ELF-1 (cell line): ENCODE measurements around the gene C14orf180.

ENCODE experiments used
- DNase-seq: peaks from one replicate; pipeline ENCODE4 v3.0.0-alpha.2; 2016; ENCODE audit warnings: low read depth, low spot score

Gene C14orf180

DNA sequence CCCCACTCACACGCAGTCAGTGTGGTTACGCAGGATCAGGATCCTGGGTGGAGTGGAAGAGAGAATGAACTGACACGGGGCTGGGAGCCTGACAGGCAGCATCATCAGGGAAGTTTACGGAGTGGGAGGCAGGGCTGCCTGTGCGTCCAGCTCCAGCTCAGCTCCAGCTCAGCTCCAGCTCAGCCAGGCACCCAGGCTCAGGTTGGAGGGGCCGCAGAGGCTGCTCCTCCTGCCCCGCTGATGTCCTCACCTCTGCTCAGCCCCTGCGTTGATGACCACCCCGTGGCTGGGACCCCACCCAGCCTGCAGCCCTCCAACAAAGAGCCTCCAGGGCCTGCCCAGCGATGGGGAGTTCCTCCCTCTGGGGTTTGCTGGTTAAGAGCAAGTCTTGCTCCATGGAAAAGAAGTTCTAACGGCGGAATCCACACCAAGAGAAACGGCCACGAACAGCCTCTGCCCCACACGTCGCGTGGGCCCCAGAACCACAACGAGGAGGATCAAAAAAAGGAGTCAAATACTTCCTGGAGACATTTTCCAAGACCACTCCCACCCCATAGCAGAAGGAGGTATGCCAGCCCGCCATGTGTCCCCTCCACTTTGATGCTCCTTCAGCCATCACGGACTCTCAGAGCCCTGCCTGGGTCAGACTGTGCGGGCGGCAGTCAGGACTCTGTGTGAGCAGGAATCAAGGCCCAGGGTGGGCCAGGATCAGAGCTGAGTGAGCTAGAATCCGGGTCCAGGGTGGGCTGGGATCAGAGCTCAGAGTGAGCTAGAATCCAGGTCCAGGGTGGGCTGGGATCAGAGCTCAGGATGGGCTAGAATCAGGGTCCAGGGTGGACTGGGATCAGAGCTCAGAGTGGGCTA lies 17.7 kb upstream of the C14orf180 start:
- DNase-seq, result no peak

DNA sequence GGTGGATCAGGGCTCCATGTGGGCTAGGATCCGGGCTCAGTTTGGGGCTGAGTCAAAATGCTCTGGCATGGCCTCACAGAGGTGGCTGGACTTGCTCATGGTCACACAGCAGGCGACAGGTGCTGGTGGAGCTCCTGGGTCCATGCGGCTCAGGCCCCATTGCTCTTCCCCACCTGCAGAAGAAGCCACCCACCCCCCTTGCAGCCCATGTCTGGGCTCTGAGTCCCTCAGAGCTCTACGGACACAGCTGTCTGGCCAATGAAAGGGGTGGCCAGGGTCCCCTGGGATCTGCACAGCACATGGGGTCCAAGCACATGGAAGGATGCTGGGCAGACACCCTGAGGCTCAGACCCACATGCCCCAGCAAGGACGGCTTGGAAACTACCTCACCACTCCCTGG lies 17.0 kb upstream of the C14orf180 start:
- DNase-seq, result no peak

DNA sequence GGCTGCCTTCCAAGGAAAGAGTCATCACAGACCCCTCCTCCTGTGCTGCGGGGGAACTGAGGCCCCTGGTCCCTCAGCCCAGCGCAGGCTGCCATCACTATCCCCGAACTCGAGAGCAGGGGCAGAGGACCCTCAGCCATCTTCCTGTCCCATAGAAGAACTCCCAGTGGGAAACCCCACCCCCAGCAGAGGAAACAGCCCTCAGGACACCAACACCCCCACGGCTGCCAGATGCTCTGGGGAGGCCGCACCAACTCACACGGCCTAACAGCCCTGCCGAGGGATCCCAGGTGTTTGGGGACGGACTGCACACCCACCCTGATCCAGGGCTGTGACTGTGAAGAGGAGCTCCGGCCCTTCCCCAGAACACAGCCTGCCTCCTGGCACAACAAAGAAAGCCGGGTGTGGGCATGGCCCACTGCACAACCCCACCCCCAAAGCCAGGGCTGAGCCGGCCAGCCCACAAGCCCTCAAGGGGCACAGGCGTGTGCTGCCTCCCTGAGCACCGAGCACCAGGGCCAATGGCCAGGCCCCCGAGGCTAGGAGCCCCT lies 16.3 kb upstream of the C14orf180 start:
- DNase-seq, result no peak

DNA sequence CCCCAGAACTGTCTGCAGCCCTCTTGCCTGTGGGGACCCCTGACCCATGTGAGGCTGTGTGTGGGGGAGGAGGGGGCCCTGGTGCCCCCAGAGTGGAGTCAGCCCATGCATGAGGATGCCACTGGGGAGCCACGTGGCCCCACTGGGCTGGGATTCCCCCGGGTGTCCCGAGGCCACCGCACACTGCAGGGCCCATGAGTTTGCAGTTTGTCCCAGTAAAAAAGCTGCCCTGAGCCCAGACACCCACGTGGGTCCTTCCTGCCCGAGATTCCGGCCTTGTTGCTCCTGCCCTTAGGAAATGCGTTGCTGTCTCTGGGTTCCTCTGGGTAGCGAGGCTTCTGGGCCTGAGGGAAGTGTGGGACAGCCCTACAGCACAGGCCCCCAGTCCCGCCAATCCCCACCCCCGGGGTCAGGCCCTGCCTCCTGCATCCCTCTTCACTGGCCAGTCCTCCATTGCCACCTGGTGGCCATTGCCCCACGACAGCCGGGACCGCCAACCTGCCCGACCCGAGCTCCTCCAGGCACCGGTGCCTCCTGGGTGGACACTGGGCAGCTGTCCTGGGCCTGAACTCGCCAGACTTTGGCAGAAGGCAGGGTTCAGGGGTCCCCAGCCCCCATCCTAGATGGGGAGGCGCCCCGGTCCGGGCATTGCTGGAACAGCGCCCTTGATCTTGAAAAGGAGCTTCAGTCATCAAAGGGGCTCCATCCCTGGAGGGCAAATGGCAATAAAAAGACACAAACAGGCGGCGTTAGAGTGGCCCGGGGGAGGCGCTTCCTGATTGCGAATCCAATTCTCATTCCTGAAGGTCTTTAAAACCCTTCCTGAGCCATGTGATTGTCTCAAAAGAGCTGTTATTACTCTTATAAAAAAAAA lies 15.6 kb upstream of the C14orf180 start:
- DNase-seq, result peak; percentile 95

DNA sequence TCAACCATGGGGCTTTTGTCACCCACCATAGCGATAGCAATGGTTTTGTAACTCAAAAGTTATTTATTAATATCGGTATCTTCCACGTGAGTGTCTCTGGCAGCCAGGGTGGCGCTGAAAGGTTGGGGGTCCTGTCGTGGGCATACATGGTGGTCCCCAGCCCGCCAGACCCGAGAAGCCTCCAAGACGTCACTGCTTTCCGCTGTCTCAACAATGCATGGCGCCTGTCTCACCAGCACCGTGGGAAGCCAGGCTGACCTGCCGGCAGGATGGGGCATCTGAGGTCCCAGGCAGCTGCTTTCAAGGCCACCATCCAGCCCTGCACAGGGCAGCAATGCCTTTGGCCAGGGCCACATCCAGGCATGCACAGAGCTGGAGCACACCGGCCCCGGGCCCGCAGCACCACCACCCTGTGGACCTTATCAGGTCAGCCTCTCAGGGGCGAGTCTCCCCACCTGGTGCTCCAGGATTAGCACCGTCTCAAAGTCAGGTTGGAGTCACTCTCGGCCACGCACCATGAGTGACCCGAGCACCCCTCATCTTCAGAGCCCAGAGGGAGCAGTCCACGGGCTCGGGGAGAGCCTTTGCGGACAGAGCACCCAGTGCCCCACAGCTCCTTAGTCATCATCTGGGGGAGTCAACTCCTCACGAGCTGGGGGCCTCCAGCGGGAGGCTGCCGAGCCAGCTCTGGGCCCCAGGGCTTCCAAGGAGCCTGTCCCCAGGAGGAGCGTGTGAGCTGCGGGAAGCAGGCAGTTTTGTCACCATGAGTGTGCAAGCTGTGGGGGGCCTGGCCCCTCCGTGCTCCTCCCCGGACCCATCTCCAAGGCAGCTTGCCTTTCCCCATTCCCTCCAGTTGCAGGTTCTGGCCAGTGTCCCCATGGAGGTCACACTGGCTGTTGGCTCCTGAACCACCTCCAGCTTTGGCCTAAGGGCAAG lies 14.6 kb upstream of the C14orf180 start:
- DNase-seq, result no peak

DNA sequence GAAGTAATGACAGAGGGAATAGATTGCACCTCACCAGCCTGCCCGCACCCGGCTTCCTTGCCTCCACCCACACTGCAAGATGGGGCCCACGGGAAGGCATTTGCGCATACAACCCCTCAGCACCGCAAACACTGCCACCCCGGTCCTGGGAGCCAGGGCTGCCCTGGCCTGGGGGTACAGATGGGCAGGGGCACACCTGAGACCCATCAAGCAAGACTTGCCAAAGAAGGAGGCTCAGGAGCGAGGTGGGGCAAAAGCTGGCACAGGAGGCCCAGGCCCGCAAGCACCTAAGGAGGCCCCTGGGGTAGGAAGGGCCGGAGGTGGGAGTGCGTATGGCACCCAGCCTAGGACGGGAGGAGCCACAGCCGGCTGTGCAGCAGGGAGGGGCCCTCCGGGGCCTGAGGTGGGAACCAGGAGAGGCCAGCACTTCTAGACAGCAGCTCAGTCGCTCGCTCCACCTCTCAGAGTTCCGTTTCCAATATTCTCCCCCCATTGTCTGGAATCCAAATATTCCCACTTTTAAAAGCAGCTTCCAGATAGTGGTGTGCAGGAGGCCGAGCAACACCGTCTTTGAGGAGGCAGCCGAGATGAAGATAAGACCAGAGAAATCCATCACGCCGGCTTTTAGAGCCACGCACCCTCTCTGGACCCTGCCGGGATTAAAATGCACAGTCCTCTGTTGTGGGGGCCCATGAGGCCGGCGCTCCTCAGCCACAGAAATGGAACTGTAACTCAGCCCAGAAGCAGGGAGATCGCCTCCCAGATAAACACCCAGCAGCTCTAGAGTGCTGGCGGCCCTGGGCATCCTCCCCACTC lies 12.2 kb upstream of the C14orf180 start:
- DNase-seq, result no peak

DNA sequence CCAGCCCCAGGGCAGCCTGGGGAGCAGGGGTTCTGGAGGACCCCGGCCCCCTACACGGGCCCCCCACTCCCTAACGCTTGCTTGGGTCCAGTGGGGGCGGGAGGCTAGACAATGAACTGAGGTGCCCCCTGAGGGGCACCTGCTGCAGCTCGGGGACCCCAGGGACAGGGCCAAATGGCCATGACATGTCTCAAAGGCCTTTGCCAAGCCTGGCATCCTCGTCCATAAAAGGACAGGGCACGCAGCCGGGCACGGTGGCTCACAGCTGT lies 11.7 kb upstream of the C14orf180 start:
- DNase-seq, result no peak

DNA sequence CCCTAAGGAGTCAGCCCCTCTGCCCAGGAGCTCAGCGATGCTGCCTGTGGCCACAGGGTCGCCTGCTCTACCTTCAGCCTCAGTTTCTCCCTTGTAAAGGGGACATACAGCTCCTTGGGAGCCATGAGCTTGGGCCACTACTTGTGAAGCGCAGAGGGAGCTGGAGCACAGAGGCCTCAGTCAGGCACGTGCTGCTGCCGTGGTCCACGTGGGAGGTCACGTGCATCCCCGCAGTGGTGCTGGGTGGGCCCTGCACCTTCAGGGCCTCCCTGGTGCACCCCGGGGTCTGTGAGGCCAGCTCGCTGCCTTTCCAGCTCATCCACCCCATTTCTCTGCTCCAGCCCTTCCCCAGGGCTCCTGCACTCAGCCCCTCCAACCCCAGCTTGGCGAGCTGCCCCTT lies 10.9 kb upstream of the C14orf180 start:
- no peak for DNase-seq

DNA sequence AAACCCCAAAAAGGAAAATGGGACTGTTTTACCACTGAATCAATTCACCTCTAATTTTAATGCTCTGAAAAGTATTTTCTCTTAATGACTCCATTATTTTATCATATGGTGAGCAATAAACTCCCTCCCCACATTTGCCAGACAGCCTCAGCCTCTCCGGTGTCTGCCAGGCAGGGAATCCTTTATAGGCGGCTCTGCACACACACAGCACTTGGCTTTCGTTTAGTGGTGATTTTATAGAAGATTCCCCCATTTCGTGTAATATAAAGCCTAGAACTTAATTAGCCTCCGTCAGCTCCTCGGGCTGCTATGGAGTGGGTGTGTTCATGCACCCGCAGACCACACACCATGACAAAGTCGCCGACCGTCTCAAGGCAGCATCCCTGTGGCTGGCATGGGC lies 10.1 kb upstream of the C14orf180 start:
- no peak for DNase-seq

DNA sequence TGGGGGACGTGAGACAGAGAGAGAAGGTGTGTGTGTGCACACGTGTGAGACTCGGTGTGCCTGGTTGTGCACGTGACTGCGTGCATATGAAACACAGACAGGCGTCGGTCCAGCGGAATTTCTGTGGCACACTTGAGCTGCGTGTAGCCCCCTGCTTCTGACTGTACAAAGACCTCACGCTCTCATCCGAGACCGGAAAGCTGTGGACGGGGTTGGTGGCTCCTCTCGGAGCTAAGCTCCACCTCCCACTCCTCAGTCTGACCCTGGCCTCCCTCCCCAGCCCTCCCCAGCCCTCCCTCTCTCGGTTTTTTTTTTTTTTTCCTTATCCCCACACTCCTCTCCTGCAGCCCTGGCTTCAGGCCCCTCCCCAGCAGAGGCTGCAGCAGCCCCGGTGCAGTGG lies 8.3 kb upstream of the C14orf180 start:
- DNase-seq, result peak; percentile 33

DNA sequence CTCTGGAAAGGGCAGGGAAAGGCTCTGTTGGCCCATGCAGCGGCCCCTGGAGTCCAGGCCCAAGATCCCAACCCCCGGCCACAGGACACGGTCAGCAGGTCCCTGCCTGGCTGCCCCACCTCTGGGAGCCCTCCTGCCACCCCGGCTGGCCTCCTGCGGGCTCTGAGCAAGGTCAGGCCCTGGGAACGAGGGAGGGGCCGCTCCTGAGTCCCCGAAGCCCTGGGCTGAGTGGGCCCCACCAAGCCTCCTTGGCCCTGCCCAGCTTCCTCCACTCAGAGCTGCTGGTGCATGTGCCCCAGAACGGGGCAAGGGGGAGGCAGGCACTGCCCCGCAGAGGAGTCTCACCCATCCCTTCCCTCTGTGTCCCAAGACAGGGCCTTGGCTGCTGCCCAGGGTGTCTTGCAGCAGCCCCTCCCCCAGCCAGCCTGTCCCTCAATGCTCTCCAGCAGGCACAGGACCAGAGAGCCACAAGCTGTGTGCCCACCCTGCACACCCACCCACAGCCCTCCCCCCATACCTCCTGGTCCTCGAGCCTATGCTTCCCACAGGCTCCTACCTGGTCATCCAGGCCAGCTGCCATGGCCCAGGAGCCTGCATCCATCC lies 7.4 kb upstream of the C14orf180 start:
- DNase-seq, result no peak

DNA sequence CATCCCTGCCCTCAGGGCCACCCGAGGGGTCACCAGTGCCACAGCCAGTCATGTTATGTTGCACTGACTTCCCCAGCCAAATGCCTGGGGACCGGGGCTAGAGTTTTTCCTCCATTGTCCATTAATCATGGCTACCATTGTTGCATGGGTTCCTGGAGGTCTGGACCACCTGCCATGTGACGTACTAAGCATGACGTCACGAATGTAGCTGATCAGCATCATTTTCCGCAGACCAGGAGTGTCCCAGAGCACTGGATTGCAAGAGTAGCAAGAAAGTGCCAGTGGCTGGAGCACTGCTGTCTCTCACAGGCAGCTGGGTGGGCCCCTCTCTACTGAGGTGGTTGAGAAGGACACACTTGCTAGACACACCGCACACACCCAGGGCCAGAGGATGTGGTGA lies 6.9 kb upstream of the C14orf180 start:
- DNase-seq, result no peak

DNA sequence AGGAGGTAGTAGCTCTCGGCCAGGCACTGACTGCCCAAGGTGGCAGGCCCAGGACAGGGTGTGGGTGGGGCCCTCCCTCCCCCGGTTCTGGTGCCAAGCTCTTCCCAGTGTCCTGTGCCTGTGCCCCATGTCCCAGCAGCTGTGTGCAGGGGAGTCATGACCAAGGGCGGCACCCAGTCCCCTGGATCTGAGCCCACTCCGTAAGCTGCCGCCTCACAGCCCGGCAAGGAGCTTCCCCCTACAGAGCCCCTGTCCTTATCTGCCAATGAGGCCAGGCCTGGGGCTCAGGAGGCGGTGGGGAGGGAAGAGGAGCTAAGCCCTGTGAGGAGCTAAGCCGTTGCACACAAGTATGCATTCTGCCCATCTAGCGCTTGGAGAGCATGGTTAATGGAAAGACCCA lies 5.6 kb upstream of the C14orf180 start:
- DNase-seq, result no peak

DNA sequence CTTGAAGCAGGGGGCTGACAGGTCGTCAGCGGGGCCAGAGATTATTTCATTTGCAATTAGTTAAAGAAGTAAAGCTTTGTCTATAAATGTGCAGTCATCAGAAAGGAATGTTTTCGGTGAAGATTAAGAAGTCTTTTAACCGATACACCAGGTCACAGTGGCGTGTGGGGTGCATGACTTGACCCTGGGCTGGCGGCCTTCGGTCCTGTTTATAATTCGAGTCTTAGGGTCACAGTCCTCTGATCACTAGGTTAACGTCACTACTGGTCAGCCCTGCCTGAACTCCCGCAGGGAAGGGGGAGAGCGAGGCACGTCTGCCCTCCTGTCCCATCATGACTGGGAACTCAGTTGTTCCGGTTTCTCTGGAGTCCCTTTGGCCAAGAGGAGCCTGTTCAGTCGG lies 5.0 kb upstream of the C14orf180 start:
- no peak for DNase-seq

DNA sequence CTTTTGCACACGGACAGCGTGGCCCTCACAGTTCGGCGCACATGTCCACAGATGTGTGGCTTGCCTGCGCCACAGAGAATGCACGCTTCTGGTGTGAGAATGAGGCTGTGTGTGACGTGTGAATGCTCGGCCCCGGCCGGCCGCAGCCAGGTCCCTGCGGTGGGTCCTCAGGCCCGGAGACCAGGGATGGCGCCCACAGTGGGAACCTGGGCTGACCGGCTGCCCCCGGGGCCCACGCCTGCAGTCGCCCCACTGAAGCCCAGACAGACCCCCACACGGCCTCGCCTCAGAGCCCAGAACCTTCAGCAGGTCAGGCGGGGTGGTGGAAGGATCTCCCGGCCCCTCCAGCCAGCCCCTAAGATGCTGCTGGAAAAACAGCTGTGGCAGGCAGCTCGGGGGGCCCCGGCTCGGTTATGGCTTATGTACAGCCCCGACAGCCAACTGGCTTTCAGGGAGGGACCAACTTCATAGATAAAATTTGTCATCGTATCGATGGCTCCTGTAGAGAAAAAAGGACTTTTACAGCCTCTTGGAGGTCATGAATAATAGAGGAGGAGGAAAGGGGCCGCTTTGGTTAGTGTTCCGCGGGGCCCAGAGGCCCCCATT lies 4.5 kb upstream of the C14orf180 start:
- no peak for DNase-seq

DNA sequence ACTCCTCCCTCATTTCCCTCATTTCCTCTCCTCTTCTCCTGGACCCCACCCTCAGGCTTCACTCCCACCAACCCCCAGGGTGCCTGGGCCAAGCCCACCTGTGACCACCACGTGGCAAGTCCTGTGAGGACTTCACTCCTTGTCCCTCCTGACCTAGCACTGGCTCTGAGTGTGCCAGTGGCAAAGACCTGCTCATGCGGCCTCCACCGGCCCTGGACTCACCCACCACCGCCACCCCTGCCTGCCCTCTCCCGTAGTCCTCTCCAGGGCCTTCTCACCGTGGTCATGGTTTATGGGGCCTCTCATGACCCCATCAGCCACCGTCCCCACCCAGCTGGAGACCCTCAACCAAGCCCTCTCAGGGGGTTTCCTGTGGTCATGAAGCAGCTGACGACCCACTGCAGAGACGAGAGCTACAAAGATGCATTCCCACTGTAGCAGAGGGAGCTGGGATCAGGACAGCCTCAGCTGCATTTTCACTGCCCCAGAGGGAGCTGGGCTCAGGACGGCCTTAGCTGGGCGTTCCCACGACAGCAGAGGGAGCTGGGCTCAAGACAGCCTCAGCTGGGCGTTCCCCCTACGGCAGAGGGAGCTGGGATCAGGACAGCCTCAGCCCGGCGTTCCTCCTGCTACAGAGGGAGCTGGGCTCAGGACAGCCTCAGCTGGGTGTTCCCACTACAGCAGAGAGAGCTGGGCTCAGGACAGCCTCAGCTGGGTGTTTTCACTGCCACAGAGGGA lies 3.2 kb upstream of the C14orf180 start:
- peak; percentile 42 for DNase-seq

DNA sequence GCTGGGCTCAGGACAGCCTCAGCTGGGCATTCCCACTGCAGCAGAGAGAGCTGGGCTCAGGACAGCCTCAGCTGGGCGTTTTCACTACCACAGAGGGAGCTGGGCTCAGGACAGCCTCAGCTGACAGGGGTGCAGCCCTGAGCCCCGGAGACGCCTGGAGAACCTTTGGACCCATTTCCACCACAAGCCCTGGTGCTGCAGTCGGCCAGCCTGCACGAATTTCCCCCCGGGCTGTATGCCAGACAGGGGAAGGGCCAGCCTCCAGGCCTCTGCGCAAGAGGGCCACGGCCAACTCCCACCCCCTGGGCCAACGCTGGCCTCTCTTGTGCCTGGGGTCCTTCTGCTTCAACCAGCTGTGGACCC lies 2.6 kb upstream of the C14orf180 start:
- peak; percentile 27 for DNase-seq

DNA sequence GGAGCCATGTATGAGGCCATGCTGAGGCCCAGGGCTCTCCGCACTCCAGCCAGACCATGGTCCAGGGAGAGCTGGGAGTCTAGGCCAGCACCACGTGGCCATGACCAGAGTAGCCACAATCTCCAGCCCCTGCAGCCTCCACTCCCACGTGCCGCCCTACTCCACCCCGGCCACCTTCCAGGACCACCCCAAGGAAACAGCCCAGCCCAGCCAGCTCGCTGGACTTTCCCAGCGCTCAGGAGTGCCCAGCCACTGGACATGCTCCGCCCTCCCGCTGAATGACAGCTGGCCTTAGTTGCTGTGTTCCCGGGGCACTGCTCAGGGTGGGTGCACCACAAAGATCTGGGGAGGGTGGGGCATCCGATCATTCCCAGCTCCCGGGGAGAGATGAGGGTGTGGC lies 2.1 kb upstream of the C14orf180 start:
- DNase-seq, result no peak

DNA sequence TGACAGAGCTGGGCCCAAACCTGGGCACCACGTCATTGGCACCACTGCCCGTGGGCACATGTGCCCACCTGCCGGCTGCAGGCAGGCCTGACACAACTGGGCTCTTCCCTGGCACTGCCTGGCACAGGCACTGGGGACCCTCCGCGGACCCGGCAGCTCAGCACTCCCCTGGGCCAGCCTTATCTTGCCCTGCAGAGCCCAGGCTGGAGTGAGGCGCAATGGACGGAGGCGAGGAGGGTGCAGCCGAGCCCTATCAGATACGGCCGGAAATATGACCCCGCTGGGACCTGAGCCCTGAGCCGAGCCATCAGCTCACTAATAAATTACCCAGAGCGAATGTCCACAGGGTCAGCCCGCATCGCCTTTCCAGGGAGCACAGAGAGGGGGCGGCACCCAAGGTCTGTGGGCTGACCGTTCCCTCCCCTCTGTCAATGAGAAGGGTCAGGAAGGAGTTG lies 1.7 kb upstream of the C14orf180 start:
- no peak for DNase-seq
